ENCODE results near the gene NT5C1A. TPM values are rescaled to one million over a fixed set of nuclear protein-coding genes. Genes with fewer than 3 reads are reported as not detected.
A peak's percentile ranks its signal among the peaks of the same experiment; 100 is the strongest.

Gene NT5C1A
- total RNA-seq, 1 donor from 2014 or later: not detected

- H3K4me3 Mint-ChIP-seq: no peak overlapping the region
- no peaks in the 10 kb centered on the region for H3K36me3 Mint-ChIP-seq
- no peak overlapping the region for H3K27ac Mint-ChIP-seq
- peaks cover 5% of the 10 kb centered on the region for H3K4me1 Mint-ChIP-seq (ENCODE audit: unreplicated experiment)
- no peak for TF ChIP-seq CTCF (conservative IDR thresholded peaks at IDR 0.05)
- no peak for DNase-seq (ENCODE audit: extremely low spot score, unreplicated experiment)
- no peaks in the 10 kb centered on the region for H3K9me3 Mint-ChIP-seq
- H3K27me3 Mint-ChIP-seq: peaks cover 56% of the 10 kb centered on the region
Measured at GRCh38 chr1:39711966-39712340, 40.0 kb upstream of the NT5C1A start.

GRCh38 chr1:39711104-39711965 is 39.4 kb upstream of the NT5C1A start:
- Mint-ChIP-seq H3K4me3 (no peak overlapping the region), H3K27me3 (peaks cover 56% of the 10 kb centered on the region), H3K27ac (no peak overlapping the region), H3K4me1 (ENCODE audit: unreplicated experiment) (peaks cover 5% of the 10 kb centered on the region), H3K9me3 (no peaks in the 10 kb centered on the region), H3K36me3 (no peaks in the 10 kb centered on the region)
- TF ChIP-seq CTCF (conservative IDR thresholded peaks at IDR 0.05): no peak
- peak; percentile 55 for DNase-seq (ENCODE audit: extremely low spot score, unreplicated experiment)

DNA sequence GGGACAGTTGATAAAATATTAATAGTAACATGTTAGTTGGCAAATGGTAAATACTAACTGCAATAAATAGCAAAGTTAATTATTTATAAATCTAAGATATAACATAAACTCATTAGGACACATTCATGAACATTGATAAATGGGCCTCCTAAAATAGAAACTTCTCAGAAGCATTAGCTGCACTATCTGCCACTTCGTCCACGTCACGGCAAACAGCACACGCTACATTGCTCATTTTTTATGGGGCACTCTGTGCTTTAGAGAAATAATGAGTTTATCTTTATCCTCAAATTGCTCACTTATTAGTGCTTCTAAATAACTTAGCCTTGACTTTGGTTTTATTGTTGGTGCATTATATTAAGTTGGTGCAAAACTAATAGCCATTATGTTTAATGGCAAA is 35.6 kb upstream of the NT5C1A start:
- no peak for TF ChIP-seq CTCF (conservative IDR thresholded peaks at IDR 0.05)
- DNase-seq (ENCODE audit: extremely low spot score, unreplicated experiment): no peak
- Mint-ChIP-seq H3K4me1 (ENCODE audit: unreplicated experiment) (no peaks in the 10 kb centered on the region), H3K4me3 (no peak overlapping the region), H3K36me3 (no peaks in the 10 kb centered on the region), H3K27ac (no peak overlapping the region), H3K9me3 (no peaks in the 10 kb centered on the region), H3K27me3 (peaks cover 54% of the 10 kb centered on the region)

DNA sequence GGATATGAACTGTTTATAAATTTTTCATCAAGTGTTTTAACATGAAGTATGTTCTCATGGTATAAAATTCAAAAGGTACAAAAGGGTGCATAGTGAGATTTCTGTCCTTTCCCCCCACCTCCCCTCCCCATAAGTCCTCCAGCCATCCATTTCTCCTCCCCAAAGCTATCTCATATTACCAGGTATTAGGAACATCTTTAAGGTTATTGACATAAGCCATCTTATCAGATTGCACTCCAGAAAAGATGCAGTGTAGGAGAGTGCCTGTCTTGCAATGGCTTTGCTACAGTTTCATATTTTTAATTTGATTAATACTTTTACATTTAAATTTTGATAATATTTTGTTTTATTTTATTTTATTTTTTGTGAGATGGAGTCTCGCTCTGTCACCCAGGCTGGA is 32.9 kb upstream of the NT5C1A start:
- Mint-ChIP-seq H3K27ac (no peak overlapping the region), H3K4me3 (no peak overlapping the region), H3K4me1 (ENCODE audit: unreplicated experiment) (peaks cover 14% of the 10 kb centered on the region), H3K9me3 (no peaks in the 10 kb centered on the region), H3K36me3 (no peaks in the 10 kb centered on the region), H3K27me3 (peaks cover 55% of the 10 kb centered on the region)
- no peak for TF ChIP-seq CTCF (conservative IDR thresholded peaks at IDR 0.05)
- no peak for DNase-seq (ENCODE audit: extremely low spot score, unreplicated experiment)

- H3K4me1 Mint-ChIP-seq (ENCODE audit: unreplicated experiment): peaks cover 14% of the 10 kb centered on the region
- TF ChIP-seq CTCF (conservative IDR thresholded peaks at IDR 0.05): no peak
- H3K27ac Mint-ChIP-seq: no peak overlapping the region
- peak; percentile 37 for DNase-seq (ENCODE audit: extremely low spot score, unreplicated experiment)
- peak overlapping the region; percentile 10 for H3K4me3 Mint-ChIP-seq
- no peaks in the 10 kb centered on the region for H3K9me3 Mint-ChIP-seq
- no peaks in the 10 kb centered on the region for H3K36me3 Mint-ChIP-seq
- H3K27me3 Mint-ChIP-seq: peaks cover 69% of the 10 kb centered on the region
Measured at GRCh38 chr1:39701049-39701439, 29.1 kb upstream of the NT5C1A start.
